Vagina (tissue), 2 donors: ENCODE measurements around the gene EP400. TPM values are rescaled to one million over a fixed set of nuclear protein-coding genes. Genes with fewer than 3 reads are reported as not detected.

ENCODE experiments used
- DNase-seq, 2 donors: peaks; one replicate each; pipeline ENCODE4 v3.0.0-alpha.2; 2017; ENCODE audit errors: extremely low spot score in 2 of 2
- H3K27ac ChIP-seq: fragments of 200-600 bp; sonication (generic); one replicate; pipeline ENCODE4 v1.5.1; 2019
- H3K27me3 ChIP-seq: fragments of 200-600 bp; sonication (generic); one replicate; pipeline ENCODE4 v1.5.1; 2019
- H3K36me3 ChIP-seq, 2 donors: fragments of 200-600 bp; sonication (generic); one replicate each; pipeline ENCODE4 v1.5.1; 2017 to 2019
- H3K4me1 ChIP-seq: fragments of 200-600 bp; sonication (generic); one replicate; pipeline ENCODE4 v1.5.1; 2019
- H3K4me3 ChIP-seq, 2 donors: fragments of 200-600 bp; sonication (generic); 1 replicate in 1 of 2; 2 replicates in 1 of 2; pipeline ENCODE4 v1.5.1; 2016 to 2019
- H3K9me3 ChIP-seq: fragments of 200-600 bp; sonication (generic); one replicate; pipeline ENCODE4 v1.5.1; 2019
- CTCF ChIP-seq, 3 experiments: fragments of 450-650 bp in 2 of 3; fragments of 200-600 bp in 1 of 3; sonication (generic) in 1 of 3; IDR thresholded peaks; one replicate each; pipeline ENCODE4 v1.5.1; 2017 to 2019; ENCODE audit warnings: antibody characterized with exemption in 3 of 3, mild to moderate bottlenecking in 2 of 3, moderate library complexity in 2 of 3
- POLR2A ChIP-seq, 2 donors: fragments of 450-650 bp; IDR thresholded peaks; one replicate each; pipeline ENCODE4 v1.6.1; 2017; ENCODE audit warnings: antibody characterized with exemption in 2 of 2, mild to moderate bottlenecking in 2 of 2, moderate library complexity in 2 of 2
- POLR2AphosphoS5 ChIP-seq, 2 donors: sonication (generic); formaldehyde crosslinking; IDR thresholded peaks; one replicate each; pipeline ENCODE4 v1.9.0; 2017; ENCODE audit warnings: antibody characterized with exemption in 2 of 2, mild to moderate bottlenecking in 2 of 2, low read depth in 1 of 2; ENCODE audit not compliant: insufficient read depth in 1 of 2
- intact Hi-C: fragments of 100-400 bp; cut with DNase I; formaldehyde crosslinking; loops from one replicate; pipeline ENCODE4 v1.15.1; 2023
- total RNA-seq: library from RNA; depleted of rRNA; stranded (reverse); fragments of >200 nt; gene quantifications from one replicate; pipeline ENCODE4 v1.2.3, GENCODE V29; 2016

EP400 gene
- total RNA-seq, 1 donor from 2014 or later, result 35.6 TPM

- TF ChIP-seq POLR2AphosphoS5 (IDR thresholded peaks at IDR 0.05; ENCODE audit: insufficient read depth in 1 of 2, low read depth in 1 of 2) (no peak), POLR2A (IDR thresholded peaks at IDR 0.05) (no peak), CTCF (IDR thresholded peaks at IDR 0.05) (no peak)
- H3K36me3 ChIP-seq, result peaks cover 0 to 9% of the 10 kb centered on the region in 2 donors
- no peaks in the 10 kb centered on the region for H3K4me1 ChIP-seq
- H3K27ac ChIP-seq, result no peak overlapping the region
- no peak for DNase-seq
- intact Hi-C loops, result no loop called here
- H3K27me3 ChIP-seq, result no peaks in the 10 kb centered on the region
- no peak overlapping the region for H3K4me3 ChIP-seq
- no peaks in the 10 kb centered on the region for H3K9me3 ChIP-seq
These were observed 155.7 kb downstream of the EP400 start for GRCh38 chr12:132105467-132105866.

- Histone ChIP-seq H3K27me3 (no peaks in the 10 kb centered on the region), H3K4me1 (no peaks in the 10 kb centered on the region), H3K9me3 (no peaks in the 10 kb centered on the region), H3K36me3 (peaks cover 0 to 21% of the 10 kb centered on the region in 2 donors), H3K4me3 (no peak overlapping the region), H3K27ac (no peak overlapping the region)
- DNase-seq, result no peak
- no peak for TF ChIP-seq POLR2AphosphoS5 (IDR thresholded peaks at IDR 0.05; ENCODE audit: insufficient read depth in 1 of 2, low read depth in 1 of 2)
- TF ChIP-seq POLR2A (IDR thresholded peaks at IDR 0.05), result no peak
- TF ChIP-seq CTCF (IDR thresholded peaks at IDR 0.05), result no peak
- intact Hi-C loops, result no loop called here
These were observed 157.2 kb downstream of the EP400 start for GRCh38 chr12:132106921-132107320.

- Histone ChIP-seq H3K4me3 (no peak overlapping the region), H3K9me3 (no peaks in the 10 kb centered on the region), H3K27me3 (no peaks in the 10 kb centered on the region), H3K36me3 (peaks cover 0 to 23% of the 10 kb centered on the region in 2 donors), H3K4me1 (no peaks in the 10 kb centered on the region), H3K27ac (no peak overlapping the region)
- no peak for DNase-seq
- intact Hi-C loops, result no loop called here
- no peak for TF ChIP-seq CTCF (IDR thresholded peaks at IDR 0.05)
- no peak for TF ChIP-seq POLR2A (IDR thresholded peaks at IDR 0.05)
- no peak for TF ChIP-seq POLR2AphosphoS5 (IDR thresholded peaks at IDR 0.05; ENCODE audit: insufficient read depth in 1 of 2, low read depth in 1 of 2)
These were observed 158.6 kb downstream of the EP400 start for GRCh38 chr12:132108211-132108832.

- intact Hi-C loops, result no loop called here
- no peaks in the 10 kb centered on the region for H3K9me3 ChIP-seq
- peaks cover 0 to 31% of the 10 kb centered on the region in 2 donors for H3K36me3 ChIP-seq
- no peaks in the 10 kb centered on the region for H3K4me1 ChIP-seq
- TF ChIP-seq CTCF (IDR thresholded peaks at IDR 0.05), result no peak
- TF ChIP-seq POLR2A (IDR thresholded peaks at IDR 0.05), result no peak
- TF ChIP-seq POLR2AphosphoS5 (IDR thresholded peaks at IDR 0.05; ENCODE audit: insufficient read depth in 1 of 2, low read depth in 1 of 2), result no peak
- no peak overlapping the region for H3K27ac ChIP-seq
- no peak overlapping the region for H3K4me3 ChIP-seq
- no peak for DNase-seq
- H3K27me3 ChIP-seq, result no peaks in the 10 kb centered on the region
These were observed 160.0 kb downstream of the EP400 start for GRCh38 chr12:132109741-132110140.

GRCh38 chr12:132110677-132111076 is 160.9 kb downstream of the EP400 start:
- Histone ChIP-seq H3K9me3 (no peaks in the 10 kb centered on the region), H3K27ac (no peak overlapping the region), H3K4me1 (no peaks in the 10 kb centered on the region), H3K27me3 (no peaks in the 10 kb centered on the region), H3K36me3 (peaks cover 0 to 33% of the 10 kb centered on the region in 2 donors), H3K4me3 (no peak overlapping the region)
- intact Hi-C loops, result no loop called here
- no peak for DNase-seq
- TF ChIP-seq CTCF (IDR thresholded peaks at IDR 0.05), result no peak
- no peak for TF ChIP-seq POLR2AphosphoS5 (IDR thresholded peaks at IDR 0.05; ENCODE audit: insufficient read depth in 1 of 2, low read depth in 1 of 2)
- TF ChIP-seq POLR2A (IDR thresholded peaks at IDR 0.05), result no peak
